GM12864 (cell line): ENCODE measurements around the gene DPM3.

Source experiments
- DNase-seq: peaks from one replicate; pipeline ENCODE4 v3.0.0-alpha.2; 2011; ENCODE audit warnings: low read depth
- H3K4me3 ChIP-seq: 2 replicates; pipeline ENCODE4 v1.5.1; 2011; ENCODE audit warnings: mild to moderate bottlenecking, low read depth, low read length, control low read depth
- CTCF ChIP-seq: IDR thresholded peaks from 2 replicates; pipeline ENCODE4 v1.5.1; 2011; ENCODE audit warnings: low read depth, mild to moderate bottlenecking, moderate library complexity, low read length, control low read depth, inconsistent platforms; ENCODE audit errors: missing control alignments

The DPM3 gene

GRCh38 chr1:155184835-155185782, 44.8 kb upstream of the DPM3 start:
- no peak overlapping the region for H3K4me3 ChIP-seq
- DNase-seq = no peak
- TF ChIP-seq CTCF = peak; percentile 45

- TF ChIP-seq CTCF = no peak
- no peak overlapping the region for H3K4me3 ChIP-seq
- no peak for DNase-seq
Measured at GRCh38 chr1:155184351-155184811, 44.0 kb upstream of the DPM3 start.

GRCh38 chr1:155183775-155184221, 43.5 kb upstream of the DPM3 start:
- H3K4me3 ChIP-seq = no peak overlapping the region
- TF ChIP-seq CTCF = no peak
- DNase-seq = no peak

GRCh38 chr1:155182052-155182550, 41.8 kb upstream of the DPM3 start:
- TF ChIP-seq CTCF = no peak
- DNase-seq = no peak
- H3K4me3 ChIP-seq = no peak overlapping the region

GRCh38 chr1:155181371-155182051, 41.2 kb upstream of the DPM3 start:
- H3K4me3 ChIP-seq = no peak overlapping the region
- no peak for DNase-seq
- no peak for TF ChIP-seq CTCF

GRCh38 chr1:155179112-155180031, 39.0 kb upstream of the DPM3 start:
- H3K4me3 ChIP-seq = no peak overlapping the region
- no peak for TF ChIP-seq CTCF

More at GRCh38 chr1:155179112-155180031, 39.0 kb upstream of the DPM3 start:
- no peak for DNase-seq
